Parathyroid adenoma (tissue), 2 donors: ENCODE data around the gene PITHD1.
A peak's percentile ranks its signal among the peaks of the same experiment; 100 is the strongest.

Source experiments
- H2AFZ ChIP-seq: fragments of 300-600 bp; sonication (generic); one replicate; pipeline ENCODE4 v1.7.0; 2017; ENCODE audit warnings: antibody characterized with exemption, mild to moderate bottlenecking
- H3K27ac ChIP-seq: fragments of 300-600 bp; sonication (generic); one replicate; pipeline ENCODE4 v1.7.0; 2017
- H3K27me3 ChIP-seq: fragments of 300-600 bp; sonication (generic); one replicate; pipeline ENCODE4 v1.7.0; 2017; ENCODE audit warnings: low read length; ENCODE audit not compliant: control insufficient read depth, insufficient read depth
- H3K36me3 ChIP-seq: fragments of 300-600 bp; sonication (generic); one replicate; pipeline ENCODE4 v1.7.0; 2017; ENCODE audit warnings: low read length; ENCODE audit not compliant: control insufficient read depth, insufficient read depth
- H3K4me1 ChIP-seq: fragments of 300-600 bp; sonication (generic); one replicate; pipeline ENCODE4 v1.7.0; 2017; ENCODE audit warnings: control low read depth
- H3K4me2 ChIP-seq: fragments of 300-600 bp; sonication (generic); one replicate; pipeline ENCODE4 v1.7.0; 2017; ENCODE audit warnings: low read length
- H3K4me3 ChIP-seq: fragments of 300-600 bp; sonication (generic); one replicate; pipeline ENCODE4 v1.7.0; 2017; ENCODE audit warnings: low read depth, low read length
- H3K79me2 ChIP-seq: fragments of 300-600 bp; sonication (generic); one replicate; pipeline ENCODE4 v1.7.0; 2017; ENCODE audit warnings: control low read depth
- H3K9ac ChIP-seq: fragments of 300-600 bp; sonication (generic); one replicate; pipeline ENCODE4 v1.7.0; 2017; ENCODE audit warnings: mild to moderate bottlenecking
- H3K9me3 ChIP-seq: fragments of 300-600 bp; sonication (generic); one replicate; pipeline ENCODE4 v1.7.0; 2017; ENCODE audit warnings: low read length; ENCODE audit not compliant: control insufficient read depth
- CTCF ChIP-seq: fragments of 300-600 bp; sonication (generic); IDR thresholded peaks from one replicate; pipeline ENCODE4 v1.7.0; 2017; ENCODE audit warnings: antibody characterized with exemption, mild to moderate bottlenecking
- donor health status: primary hyperparathyroidism.

The PITHD1 gene

DNA sequence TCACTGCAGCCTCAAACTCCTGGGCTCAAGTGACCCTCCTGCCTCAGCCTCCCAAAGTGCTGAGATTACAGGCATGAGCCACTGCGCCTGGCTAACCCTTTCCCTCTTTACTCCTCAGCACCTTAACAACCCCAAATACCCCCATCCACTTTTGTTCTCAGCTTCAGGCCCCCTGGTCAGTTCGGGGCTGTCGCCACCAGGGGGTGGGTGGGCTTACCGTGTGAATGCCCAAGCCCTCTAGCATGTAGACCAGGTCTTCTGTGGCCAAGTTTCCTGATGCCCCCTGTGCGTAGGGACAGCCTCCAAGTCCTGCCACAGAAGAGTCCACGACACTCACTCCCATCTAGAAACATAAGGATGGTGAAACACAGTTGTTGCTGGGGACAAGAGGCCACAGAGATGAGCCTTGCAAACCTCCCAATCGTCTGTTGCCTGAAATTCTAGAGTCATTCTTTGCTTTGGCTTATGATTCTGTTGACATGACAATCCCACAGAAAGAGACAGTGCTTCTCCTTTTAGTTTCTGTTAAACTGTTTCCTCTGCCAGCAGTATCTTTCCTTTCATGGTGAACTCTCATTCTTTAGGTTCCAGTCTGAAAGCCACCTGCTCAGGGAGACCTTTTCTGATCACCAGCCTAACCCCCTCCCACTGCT is 26.1 kb downstream of the PITHD1 start:
- Histone ChIP-seq H3K36me3 (no peaks in the 10 kb centered on the region), H3K4me2 (no peak overlapping the region), H3K9me3 (no peaks in the 10 kb centered on the region), H3K4me3 (no peak overlapping the region), H3K4me1 (peaks cover 7% of the 10 kb centered on the region), H3K27ac (no peak overlapping the region), H3K9ac (no peak overlapping the region), H3K79me2 (no peaks in the 10 kb centered on the region), H2AFZ (no peak overlapping the region), H3K27me3 (no peaks in the 10 kb centered on the region)
- TF ChIP-seq CTCF, result no peak

DNA sequence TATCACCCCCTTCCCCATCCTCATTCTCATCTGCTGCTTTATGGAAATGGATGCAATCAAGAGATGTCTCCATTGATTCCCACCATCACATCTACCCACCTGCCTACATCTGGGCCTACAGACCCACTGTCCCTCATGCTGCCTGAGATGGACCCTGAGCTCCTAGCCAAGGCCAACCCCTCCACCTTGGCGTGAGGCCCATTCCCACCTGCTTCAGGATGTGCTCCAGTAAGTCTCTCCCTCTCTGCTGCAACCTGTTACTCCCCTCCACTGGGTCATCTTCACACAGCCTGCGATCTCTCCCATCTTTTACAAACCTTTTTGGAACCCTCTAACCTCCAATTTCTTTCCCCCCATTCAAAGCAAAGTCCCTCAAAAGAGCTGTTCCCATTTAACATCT is 26.8 kb downstream of the PITHD1 start:
- Histone ChIP-seq H3K4me3 (no peak overlapping the region), H3K27me3 (no peaks in the 10 kb centered on the region), H3K36me3 (no peaks in the 10 kb centered on the region), H2AFZ (no peak overlapping the region), H3K4me1 (peaks cover 3% of the 10 kb centered on the region), H3K4me2 (no peak overlapping the region), H3K9ac (no peak overlapping the region), H3K27ac (no peak overlapping the region), H3K9me3 (no peaks in the 10 kb centered on the region), H3K79me2 (no peaks in the 10 kb centered on the region)
- TF ChIP-seq CTCF, result no peak

DNA sequence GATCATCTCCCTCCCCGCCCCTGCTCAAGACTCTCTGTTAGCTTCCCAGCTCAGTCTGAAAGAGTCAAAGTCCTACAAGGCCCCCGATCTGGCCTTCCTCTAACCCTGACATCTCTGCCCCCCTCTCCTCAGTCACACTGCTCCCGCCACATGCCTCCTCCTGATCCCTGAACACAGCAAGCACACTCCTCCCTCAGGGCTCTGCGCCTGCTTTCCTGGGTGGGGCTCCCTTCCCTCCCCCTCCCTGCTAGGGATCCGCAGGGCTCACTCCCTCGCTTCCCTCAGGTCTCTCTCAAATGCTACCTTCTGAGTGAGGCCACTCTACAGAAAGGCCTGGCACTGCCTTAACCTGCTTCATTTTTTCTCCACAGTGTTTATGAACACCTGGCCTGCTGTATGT is 28.1 kb downstream of the PITHD1 start:
- no peak overlapping the region for H3K4me2 ChIP-seq
- no peaks in the 10 kb centered on the region for H3K36me3 ChIP-seq
- H3K4me3 ChIP-seq, result no peak overlapping the region
- H3K27me3 ChIP-seq, result no peaks in the 10 kb centered on the region
- H3K79me2 ChIP-seq, result no peaks in the 10 kb centered on the region
- peaks cover 3% of the 10 kb centered on the region for H3K4me1 ChIP-seq
- no peak overlapping the region for H2AFZ ChIP-seq
- no peaks in the 10 kb centered on the region for H3K9me3 ChIP-seq
- TF ChIP-seq CTCF, result no peak
- H3K9ac ChIP-seq, result no peak overlapping the region
- no peak overlapping the region for H3K27ac ChIP-seq

- Histone ChIP-seq H3K4me2 (no peak overlapping the region), H3K9me3 (no peaks in the 10 kb centered on the region), H3K4me1 (peaks cover 2% of the 10 kb centered on the region), H3K27ac (no peak overlapping the region), H3K36me3 (no peaks in the 10 kb centered on the region), H2AFZ (no peak overlapping the region), H3K27me3 (no peaks in the 10 kb centered on the region), H3K79me2 (no peaks in the 10 kb centered on the region), H3K9ac (no peak overlapping the region), H3K4me3 (no peak overlapping the region)
- no peak for TF ChIP-seq CTCF
Measured at GRCh38 chr1:23807453-23807852, 29.2 kb downstream of the PITHD1 start.

DNA sequence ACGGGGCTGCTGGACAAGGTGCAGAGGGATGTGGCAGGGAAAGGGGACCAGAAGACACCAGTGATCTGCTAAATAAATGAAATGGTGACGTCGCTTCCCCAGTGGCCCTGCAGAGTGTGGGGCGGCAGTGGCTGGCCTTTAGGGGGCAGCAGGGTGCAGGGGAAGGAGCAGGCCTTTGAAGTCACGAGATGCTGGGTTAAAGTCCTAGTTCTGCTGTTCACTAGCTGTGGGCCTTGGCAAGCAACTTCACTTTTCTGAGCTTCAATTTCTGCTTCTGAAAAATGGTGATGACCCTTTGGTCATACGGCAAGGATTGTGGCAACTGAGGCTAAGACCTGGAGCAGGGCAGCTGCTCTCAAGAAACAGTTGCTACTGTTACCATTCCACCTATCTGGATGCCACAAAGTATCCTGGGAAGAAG is 31.5 kb downstream of the PITHD1 start:
- no peaks in the 10 kb centered on the region for H3K9me3 ChIP-seq
- H3K9ac ChIP-seq, result no peak overlapping the region
- no peaks in the 10 kb centered on the region for H3K27me3 ChIP-seq
- no peak overlapping the region for H2AFZ ChIP-seq
- no peak overlapping the region for H3K4me2 ChIP-seq
- H3K36me3 ChIP-seq, result no peaks in the 10 kb centered on the region
- no peak overlapping the region for H3K27ac ChIP-seq
- H3K4me1 ChIP-seq, result no peaks in the 10 kb centered on the region
- no peaks in the 10 kb centered on the region for H3K79me2 ChIP-seq
- H3K4me3 ChIP-seq, result no peak overlapping the region
- TF ChIP-seq CTCF, result peak; percentile 62
